NCI-H1048 (cell line): ENCODE results near the gene TF.
"Not testable (repeated sequence)": the region's sequence is repeated elsewhere in the genome, so short reads cannot be mapped to it uniquely, and the experiment has no call there.

Experiments used
- DNase-seq: peaks from one replicate; lab custom pipeline; 2025; lab: John Stamatoyannopoulos, UW

Gene TF

GRCh38 chr3:133745981-133746711 lies at the start of gene TF:
Gene TF (plus strand): TSS chr3:133746393. CDS start chr3:133746441, 48 bp downstream.
- DNase-seq: no peak

- DNase-seq: no peak
Measured at GRCh38 chr3:133697960-133698359, 48.2 kb upstream of the TF start.

- DNase-seq: no peak
Measured at GRCh38 chr3:133699467-133699866, 46.7 kb upstream of the TF start.

GRCh38 chr3:133699903-133700302 lies 46.3 kb upstream of the TF start:
- DNase-seq: no peak

- no peak for DNase-seq
Measured at GRCh38 chr3:133700351-133700750, 45.8 kb upstream of the TF start.

- no peak for DNase-seq
Measured at GRCh38 chr3:133701435-133702358, 44.5 kb upstream of the TF start.

- no peak for DNase-seq
Measured at GRCh38 chr3:133703915-133704314, 42.3 kb upstream of the TF start.

- no peak for DNase-seq
Measured at GRCh38 chr3:133706033-133706432, 40.2 kb upstream of the TF start.

GRCh38 chr3:133709139-133709750 lies 36.9 kb upstream of the TF start:
- DNase-seq: no peak

- no peak for DNase-seq
Measured at GRCh38 chr3:133711013-133711412, 35.2 kb upstream of the TF start.

- DNase-seq: no peak
Measured at GRCh38 chr3:133712017-133712416, 34.2 kb upstream of the TF start.

- no peak for DNase-seq
Measured at GRCh38 chr3:133713347-133713746, 32.8 kb upstream of the TF start.

- DNase-seq: no peak
Measured at GRCh38 chr3:133717424-133717823, 28.8 kb upstream of the TF start.

GRCh38 chr3:133722935-133723334 lies 23.3 kb upstream of the TF start:
- DNase-seq: no peak

GRCh38 chr3:133730993-133731392 lies 15.2 kb upstream of the TF start:
- no peak for DNase-seq

- DNase-seq: not testable (repeated sequence)
Measured at GRCh38 chr3:133732231-133732630, 14.0 kb upstream of the TF start.

- no peak for DNase-seq
Measured at GRCh38 chr3:133733226-133733625, 13.0 kb upstream of the TF start.

- no peak for DNase-seq
Measured at GRCh38 chr3:133734305-133734704, 11.9 kb upstream of the TF start.

GRCh38 chr3:133742351-133743091 lies 3.7 kb upstream of the TF start:
- no peak for DNase-seq

- DNase-seq: no peak
Measured at GRCh38 chr3:133744241-133744640, 2.0 kb upstream of the TF start.

GRCh38 chr3:133745108-133745507 lies 1.1 kb upstream of the TF start:
- no peak for DNase-seq

- no peak for DNase-seq
Measured at GRCh38 chr3:133746712-133747066, 496 bp downstream of the TF start.
